ENCODE results near the gene LLGL2. TPM values are rescaled to one million over a fixed set of nuclear protein-coding genes. Genes with fewer than 3 reads are reported as not detected.
A peak's percentile ranks its signal among the peaks of the same experiment; 100 is the strongest.

LLGL2 gene
- total and polyA plus RNA-seq, 5 donors from 2014 or later = 13.6 to 44.1 (median 17.5) TPM

- H3K27ac ChIP-seq (ENCODE audit: insufficient read depth, low read length, poor library complexity, severe bottlenecking) = no peak overlapping the region
- Mint-ChIP-seq H3K9me3 (no peaks in the 10 kb centered on the region), H3K27me3 (no peaks in the 10 kb centered on the region), H3K36me3 (peaks cover 4% of the 10 kb centered on the region), H3K4me1 (peaks cover 0 to 3% (median 0%) of the 10 kb centered on the region in 4 donors), H3K4me3 (no peak overlapping the region), H3K27ac (no peak overlapping the region)
- H3K9me3 ChIP-seq (ENCODE audit: control insufficient read depth in 2 of 2, low read length in 2 of 2) = no peaks in the 10 kb centered on the region
- H3K27me3 ChIP-seq (ENCODE audit: control insufficient read depth, insufficient read depth, low read length) = no peaks in the 10 kb centered on the region
- ATAC-seq (ENCODE audit: low read depth in 2 of 2) (no peak), DNase-seq (no peak)
- H3K36me3 ChIP-seq (ENCODE audit: control insufficient read depth, insufficient read depth, low read length) = peaks cover 18% of the 10 kb centered on the region
- H3K4me3 ChIP-seq (ENCODE audit: low read depth, low read length) = no peak overlapping the region
- H3K4me1 ChIP-seq (ENCODE audit: control insufficient read depth, insufficient read depth, low read length, poor library complexity, severe bottlenecking) = no peaks in the 10 kb centered on the region
These were observed 23.3 kb upstream of the LLGL2 start for GRCh38 chr17:75502072-75502720.

- H3K27me3 Mint-ChIP-seq = no peaks in the 10 kb centered on the region
- H3K4me3 ChIP-seq (ENCODE audit: low read depth, low read length) = no peak overlapping the region
- no peaks in the 10 kb centered on the region for H3K4me1 ChIP-seq (ENCODE audit: control insufficient read depth, insufficient read depth, low read length, poor library complexity, severe bottlenecking)
- DNase-seq (no peak), ATAC-seq (ENCODE audit: low read depth in 2 of 2) (no peak)
- H3K9me3 Mint-ChIP-seq = no peaks in the 10 kb centered on the region
- H3K36me3 ChIP-seq (ENCODE audit: control insufficient read depth, insufficient read depth, low read length) = peaks cover 15% of the 10 kb centered on the region
- no peaks in the 10 kb centered on the region for H3K27me3 ChIP-seq (ENCODE audit: control insufficient read depth, insufficient read depth, low read length)
- H3K4me3 Mint-ChIP-seq = no peak overlapping the region
- H3K36me3 Mint-ChIP-seq = no peaks in the 10 kb centered on the region
- no peaks in the 10 kb centered on the region for H3K4me1 Mint-ChIP-seq
- H3K9me3 ChIP-seq (ENCODE audit: control insufficient read depth in 2 of 2, low read length in 2 of 2) = no peaks in the 10 kb centered on the region
- no peak overlapping the region for H3K27ac ChIP-seq (ENCODE audit: insufficient read depth, low read length, poor library complexity, severe bottlenecking)
- no peak overlapping the region for H3K27ac Mint-ChIP-seq
These were observed 22.7 kb upstream of the LLGL2 start for GRCh38 chr17:75502721-75503329.

GRCh38 chr17:75503337-75503950 lies 22.1 kb upstream of the LLGL2 start:
- H3K27ac ChIP-seq (ENCODE audit: insufficient read depth, low read length, poor library complexity, severe bottlenecking) = no peak overlapping the region
- H3K4me1 ChIP-seq (ENCODE audit: control insufficient read depth, insufficient read depth, low read length, poor library complexity, severe bottlenecking) = no peaks in the 10 kb centered on the region
- Mint-ChIP-seq H3K27ac (no peak overlapping the region), H3K27me3 (no peaks in the 10 kb centered on the region), H3K9me3 (no peaks in the 10 kb centered on the region), H3K4me1 (no peaks in the 10 kb centered on the region), H3K4me3 (no peak overlapping the region), H3K36me3 (no peaks in the 10 kb centered on the region)
- no peak overlapping the region for H3K4me3 ChIP-seq (ENCODE audit: low read depth, low read length)
- H3K9me3 ChIP-seq (ENCODE audit: control insufficient read depth in 2 of 2, low read length in 2 of 2) = no peaks in the 10 kb centered on the region
- ATAC-seq (ENCODE audit: low read depth in 2 of 2) (no peak), DNase-seq (no peak)
- H3K36me3 ChIP-seq (ENCODE audit: control insufficient read depth, insufficient read depth, low read length) = peaks cover 8% of the 10 kb centered on the region
- no peaks in the 10 kb centered on the region for H3K27me3 ChIP-seq (ENCODE audit: control insufficient read depth, insufficient read depth, low read length)

GRCh38 chr17:75503976-75504346 lies 21.5 kb upstream of the LLGL2 start:
- Histone ChIP-seq H3K4me1 (ENCODE audit: control insufficient read depth, insufficient read depth, low read length, poor library complexity, severe bottlenecking) (no peaks in the 10 kb centered on the region), H3K9me3 (ENCODE audit: control insufficient read depth in 2 of 2, low read length in 2 of 2) (no peaks in the 10 kb centered on the region), H3K27ac (ENCODE audit: insufficient read depth, low read length, poor library complexity, severe bottlenecking) (no peak overlapping the region), H3K4me3 (ENCODE audit: low read depth, low read length) (no peak overlapping the region), H3K27me3 (ENCODE audit: control insufficient read depth, insufficient read depth, low read length) (no peaks in the 10 kb centered on the region), H3K36me3 (ENCODE audit: control insufficient read depth, insufficient read depth, low read length) (peaks cover 3% of the 10 kb centered on the region)
- Mint-ChIP-seq H3K36me3 (no peaks in the 10 kb centered on the region), H3K4me1 (no peaks in the 10 kb centered on the region), H3K27me3 (no peaks in the 10 kb centered on the region), H3K27ac (no peak overlapping the region), H3K9me3 (no peaks in the 10 kb centered on the region), H3K4me3 (no peak overlapping the region)
- DNase-seq (no peak), ATAC-seq (ENCODE audit: low read depth in 2 of 2) (peak in 1 of 2 donors; percentile 13)

GRCh38 chr17:75504347-75505151 lies 20.9 kb upstream of the LLGL2 start:
- no peaks in the 10 kb centered on the region for H3K36me3 ChIP-seq (ENCODE audit: control insufficient read depth, insufficient read depth, low read length)
- no peak overlapping the region for H3K4me3 ChIP-seq (ENCODE audit: low read depth, low read length)
- H3K4me1 Mint-ChIP-seq = no peaks in the 10 kb centered on the region
- no peaks in the 10 kb centered on the region for H3K27me3 Mint-ChIP-seq
- H3K9me3 ChIP-seq (ENCODE audit: control insufficient read depth in 2 of 2, low read length in 2 of 2) = no peaks in the 10 kb centered on the region
- H3K27ac Mint-ChIP-seq = no peak overlapping the region
- no peaks in the 10 kb centered on the region for H3K4me1 ChIP-seq (ENCODE audit: control insufficient read depth, insufficient read depth, low read length, poor library complexity, severe bottlenecking)
- peak in 2 of 3 donors; percentile 26 to 34 for DNase-seq
- no peaks in the 10 kb centered on the region for H3K27me3 ChIP-seq (ENCODE audit: control insufficient read depth, insufficient read depth, low read length)
- ATAC-seq (ENCODE audit: low read depth in 2 of 2) = peak in 1 of 2 donors; percentile 54
- H3K4me3 Mint-ChIP-seq = no peak overlapping the region
- H3K9me3 Mint-ChIP-seq = no peaks in the 10 kb centered on the region
- H3K27ac ChIP-seq (ENCODE audit: insufficient read depth, low read length, poor library complexity, severe bottlenecking) = no peak overlapping the region
- H3K36me3 Mint-ChIP-seq = no peaks in the 10 kb centered on the region

- DNase-seq (no peak), ATAC-seq (ENCODE audit: low read depth in 2 of 2) (no peak)
- Histone ChIP-seq H3K27me3 (ENCODE audit: control insufficient read depth, insufficient read depth, low read length) (no peaks in the 10 kb centered on the region), H3K4me1 (ENCODE audit: control insufficient read depth, insufficient read depth, low read length, poor library complexity, severe bottlenecking) (no peaks in the 10 kb centered on the region), H3K36me3 (ENCODE audit: control insufficient read depth, insufficient read depth, low read length) (no peaks in the 10 kb centered on the region), H3K4me3 (ENCODE audit: low read depth, low read length) (no peak overlapping the region), H3K9me3 (ENCODE audit: control insufficient read depth in 2 of 2, low read length in 2 of 2) (no peaks in the 10 kb centered on the region), H3K27ac (ENCODE audit: insufficient read depth, low read length, poor library complexity, severe bottlenecking) (no peak overlapping the region)
- Mint-ChIP-seq H3K4me1 (no peaks in the 10 kb centered on the region), H3K4me3 (no peak overlapping the region), H3K27ac (no peak overlapping the region), H3K36me3 (no peaks in the 10 kb centered on the region), H3K27me3 (no peaks in the 10 kb centered on the region), H3K9me3 (no peaks in the 10 kb centered on the region)
These were observed 20.4 kb upstream of the LLGL2 start for GRCh38 chr17:75505152-75505409.

GRCh38 chr17:75505640-75506039 lies 19.9 kb upstream of the LLGL2 start:
- Histone ChIP-seq H3K27ac (ENCODE audit: insufficient read depth, low read length, poor library complexity, severe bottlenecking) (no peak overlapping the region), H3K27me3 (ENCODE audit: control insufficient read depth, insufficient read depth, low read length) (no peaks in the 10 kb centered on the region), H3K36me3 (ENCODE audit: control insufficient read depth, insufficient read depth, low read length) (no peaks in the 10 kb centered on the region), H3K4me3 (ENCODE audit: low read depth, low read length) (no peak overlapping the region), H3K4me1 (ENCODE audit: control insufficient read depth, insufficient read depth, low read length, poor library complexity, severe bottlenecking) (no peaks in the 10 kb centered on the region), H3K9me3 (ENCODE audit: control insufficient read depth in 2 of 2, low read length in 2 of 2) (no peaks in the 10 kb centered on the region)
- no peak overlapping the region for H3K27ac Mint-ChIP-seq
- DNase-seq (no peak), ATAC-seq (ENCODE audit: low read depth in 2 of 2) (no peak)
- H3K27me3 Mint-ChIP-seq = no peaks in the 10 kb centered on the region
- no peaks in the 10 kb centered on the region for H3K4me1 Mint-ChIP-seq
- H3K36me3 Mint-ChIP-seq = no peaks in the 10 kb centered on the region
- H3K4me3 Mint-ChIP-seq = no peak overlapping the region
- H3K9me3 Mint-ChIP-seq = no peaks in the 10 kb centered on the region

Data from CD4-positive, CD25-positive, alpha-beta regulatory T cell (primary cell).